KMS-11 (cell line): Measurements from ENCODE around the gene LHX5.
A peak's percentile ranks its signal among the peaks of the same experiment; 100 is the strongest.

ENCODE experiments used
- H2AFZ ChIP-seq: fragments of 200-600 bp; sonication (generic); 2 replicates; pipeline ENCODE4 v1.6.1; 2016; ENCODE audit warnings: antibody characterized with exemption, mixed run types, low read depth
- H3K27ac ChIP-seq: fragments of 200-600 bp; sonication (generic); 2 replicates; pipeline ENCODE4 v1.6.1; 2016; ENCODE audit warnings: mild to moderate bottlenecking, mixed run types
- H3K27me3 ChIP-seq: fragments of 200-600 bp; sonication (generic); 2 replicates; pipeline ENCODE4 v1.6.1; 2017; ENCODE audit warnings: mild to moderate bottlenecking, low read depth, mixed run types, moderate library complexity; ENCODE audit not compliant: insufficient read depth
- H3K36me3 ChIP-seq: fragments of 200-600 bp; sonication (generic); 2 replicates; pipeline ENCODE4 v1.6.1; 2017; ENCODE audit warnings: mild to moderate bottlenecking, mixed run types; ENCODE audit not compliant: insufficient read depth
- H3K4me1 ChIP-seq: fragments of 200-600 bp; sonication (generic); 2 replicates; pipeline ENCODE4 v1.6.1; 2016; ENCODE audit warnings: mild to moderate bottlenecking, low read depth, mixed run types; ENCODE audit not compliant: poor library complexity, severe bottlenecking
- H3K4me2 ChIP-seq: fragments of 200-600 bp; sonication (generic); 2 replicates; pipeline ENCODE4 v1.7.0; 2016; ENCODE audit warnings: mild to moderate bottlenecking, mixed run types
- H3K4me3 ChIP-seq: fragments of 200-600 bp; sonication (generic); IDR thresholded peaks from 2 replicates; pipeline ENCODE4 v1.6.1; 2017; ENCODE audit warnings: low read depth, low read length, mixed read lengths; ENCODE audit not compliant: insufficient read depth
- H3K79me2 ChIP-seq: fragments of 200-600 bp; sonication (generic); 2 replicates; pipeline ENCODE4 v1.6.1; 2016; ENCODE audit warnings: low read depth, mixed run types; ENCODE audit not compliant: insufficient read depth
- H3K9ac ChIP-seq: fragments of 200-600 bp; sonication (generic); 2 replicates; pipeline ENCODE4 v1.6.1; 2016; ENCODE audit warnings: mild to moderate bottlenecking, mixed run types
- H4K20me1 ChIP-seq: fragments of 200-600 bp; sonication (generic); 2 replicates; pipeline ENCODE4 v1.6.1; 2016; ENCODE audit warnings: mild to moderate bottlenecking, mixed run types; ENCODE audit not compliant: insufficient read depth
- TF ChIP-seq, protein P1 (sequence below): fragments of 200-600 bp; sonication (generic); conservative IDR thresholded peaks from 2 replicates; pipeline ENCODE4 v1.6.1; 2017; ENCODE audit warnings: low read depth, mild to moderate bottlenecking, antibody characterized with exemption, low read length, moderate library complexity, mixed read lengths

LHX5 gene

DNA sequence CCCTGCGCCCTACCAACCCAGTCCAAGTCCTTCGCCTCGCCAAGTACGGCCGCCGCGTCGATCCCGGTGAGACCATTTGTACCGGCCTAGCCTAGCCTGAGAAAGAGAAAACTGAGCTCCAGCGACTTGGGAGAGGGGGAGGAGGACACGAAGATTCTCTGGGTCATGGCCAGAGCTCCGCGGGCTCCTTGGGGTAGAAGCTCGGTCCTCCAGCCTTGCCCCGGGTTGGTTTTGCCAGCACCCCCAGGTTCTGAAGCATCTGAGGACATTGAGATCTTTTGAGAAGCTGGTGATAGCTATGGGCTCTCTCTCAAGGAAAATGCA, 7.3 kb downstream of the LHX5 start:
- Histone ChIP-seq H3K4me1 (no peaks in the 10 kb centered on the region), H3K27ac (no peak overlapping the region), H3K27me3 (peaks cover 36% of the 10 kb centered on the region), H2AFZ (no peak overlapping the region), H4K20me1 (no peaks in the 10 kb centered on the region), H3K36me3 (no peaks in the 10 kb centered on the region), H3K9ac (no peak overlapping the region), H3K4me2 (no peak overlapping the region), H3K79me2 (no peaks in the 10 kb centered on the region), H3K4me3 (no peak overlapping the region)
- TF ChIP-seq, protein P1, sequence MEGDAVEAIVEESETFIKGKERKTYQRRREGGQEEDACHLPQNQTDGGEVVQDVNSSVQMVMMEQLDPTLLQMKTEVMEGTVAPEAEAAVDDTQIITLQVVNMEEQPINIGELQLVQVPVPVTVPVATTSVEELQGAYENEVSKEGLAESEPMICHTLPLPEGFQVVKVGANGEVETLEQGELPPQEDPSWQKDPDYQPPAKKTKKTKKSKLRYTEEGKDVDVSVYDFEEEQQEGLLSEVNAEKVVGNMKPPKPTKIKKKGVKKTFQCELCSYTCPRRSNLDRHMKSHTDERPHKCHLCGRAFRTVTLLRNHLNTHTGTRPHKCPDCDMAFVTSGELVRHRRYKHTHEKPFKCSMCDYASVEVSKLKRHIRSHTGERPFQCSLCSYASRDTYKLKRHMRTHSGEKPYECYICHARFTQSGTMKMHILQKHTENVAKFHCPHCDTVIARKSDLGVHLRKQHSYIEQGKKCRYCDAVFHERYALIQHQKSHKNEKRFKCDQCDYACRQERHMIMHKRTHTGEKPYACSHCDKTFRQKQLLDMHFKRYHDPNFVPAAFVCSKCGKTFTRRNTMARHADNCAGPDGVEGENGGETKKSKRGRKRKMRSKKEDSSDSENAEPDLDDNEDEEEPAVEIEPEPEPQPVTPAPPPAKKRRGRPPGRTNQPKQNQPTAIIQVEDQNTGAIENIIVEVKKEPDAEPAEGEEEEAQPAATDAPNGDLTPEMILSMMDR: no peak

DNA sequence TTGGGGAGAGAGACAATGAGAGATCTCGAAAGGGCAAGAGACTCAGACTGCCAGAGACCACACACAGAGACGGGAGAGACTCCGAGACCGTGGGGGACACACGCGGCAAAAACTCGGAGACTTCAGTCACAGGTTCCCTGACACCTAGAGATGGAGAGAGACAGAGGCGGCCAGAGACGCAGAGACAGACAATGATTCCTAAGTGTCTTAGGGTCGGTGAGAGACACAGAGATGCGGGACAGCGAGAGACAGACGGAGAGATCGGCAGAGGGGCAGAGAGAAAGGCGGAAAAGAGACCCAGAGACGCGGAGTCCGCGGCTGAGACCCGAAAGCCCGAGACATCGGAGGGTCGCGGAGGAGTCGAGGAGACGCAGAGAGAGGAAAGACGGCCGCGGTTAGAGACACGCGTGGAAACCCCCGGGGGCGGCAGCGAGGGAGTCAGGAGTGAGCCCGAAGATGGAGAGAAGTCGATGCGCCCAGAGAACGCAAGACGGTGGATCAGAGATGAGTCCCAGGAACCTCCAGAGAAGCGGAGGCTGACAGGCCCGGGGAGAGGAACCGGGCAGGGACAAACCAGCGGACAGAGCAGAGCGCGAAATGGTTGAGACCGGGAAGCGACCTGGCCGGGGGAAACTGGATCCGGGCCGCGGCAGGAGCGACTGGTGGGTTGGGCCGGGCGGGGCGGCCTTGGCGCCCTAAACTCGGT, 7.8 kb downstream of the LHX5 start:
- Histone ChIP-seq H3K4me3 (no peak overlapping the region), H3K9ac (no peak overlapping the region), H3K4me2 (no peak overlapping the region), H3K4me1 (no peaks in the 10 kb centered on the region), H3K27ac (no peak overlapping the region), H2AFZ (no peak overlapping the region), H3K36me3 (no peaks in the 10 kb centered on the region), H3K27me3 (peaks cover 35% of the 10 kb centered on the region), H4K20me1 (no peaks in the 10 kb centered on the region), H3K79me2 (no peaks in the 10 kb centered on the region)
- TF ChIP-seq, protein P1: no peak

DNA sequence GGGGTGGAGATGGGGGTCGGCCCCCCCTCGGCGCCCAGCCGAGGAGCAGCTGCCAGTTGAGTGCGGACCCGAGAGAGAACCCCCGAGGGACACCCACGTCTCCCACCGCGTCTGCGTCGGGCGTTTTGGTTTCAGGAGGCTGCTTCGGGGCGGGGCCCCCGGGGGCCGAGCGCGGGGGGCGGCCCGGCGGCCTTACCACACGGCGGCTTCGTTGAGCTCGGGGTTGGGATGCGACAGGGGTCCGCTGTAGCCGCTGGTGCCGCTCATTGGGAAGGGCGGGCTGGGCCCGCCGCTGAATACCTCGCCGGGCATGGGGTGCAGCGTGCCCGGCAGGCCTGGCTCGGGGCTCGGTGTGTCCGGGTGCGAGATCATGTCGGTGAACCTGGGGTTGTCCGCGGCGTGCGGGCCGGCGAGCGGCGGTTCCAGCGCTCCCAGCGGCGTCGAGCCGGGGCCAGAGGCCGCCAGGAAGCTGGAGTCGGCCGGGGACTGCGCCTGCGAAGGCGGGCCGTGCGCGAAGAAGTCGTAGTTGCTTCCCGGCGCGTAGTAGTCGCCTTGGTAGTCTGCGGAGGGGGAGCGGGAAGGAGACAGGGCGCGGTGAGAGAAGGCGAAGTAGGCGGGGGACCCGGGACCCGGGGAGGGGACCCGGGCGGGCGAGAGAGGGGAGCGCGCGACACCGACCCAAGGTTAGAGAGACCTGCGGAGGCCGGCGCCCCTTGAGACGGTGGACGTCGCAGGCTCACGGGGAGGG, 8.5 kb downstream of the LHX5 start:
- H3K27me3 ChIP-seq: peaks cover 28% of the 10 kb centered on the region
- H3K4me2 ChIP-seq: no peak overlapping the region
- H3K27ac ChIP-seq: no peak overlapping the region
- TF ChIP-seq, protein P1: no peak
- H2AFZ ChIP-seq: no peak overlapping the region
- H4K20me1 ChIP-seq: no peaks in the 10 kb centered on the region
- no peaks in the 10 kb centered on the region for H3K36me3 ChIP-seq
- H3K79me2 ChIP-seq: no peaks in the 10 kb centered on the region
- no peak overlapping the region for H3K9ac ChIP-seq
- no peaks in the 10 kb centered on the region for H3K4me1 ChIP-seq
- no peak overlapping the region for H3K4me3 ChIP-seq

DNA sequence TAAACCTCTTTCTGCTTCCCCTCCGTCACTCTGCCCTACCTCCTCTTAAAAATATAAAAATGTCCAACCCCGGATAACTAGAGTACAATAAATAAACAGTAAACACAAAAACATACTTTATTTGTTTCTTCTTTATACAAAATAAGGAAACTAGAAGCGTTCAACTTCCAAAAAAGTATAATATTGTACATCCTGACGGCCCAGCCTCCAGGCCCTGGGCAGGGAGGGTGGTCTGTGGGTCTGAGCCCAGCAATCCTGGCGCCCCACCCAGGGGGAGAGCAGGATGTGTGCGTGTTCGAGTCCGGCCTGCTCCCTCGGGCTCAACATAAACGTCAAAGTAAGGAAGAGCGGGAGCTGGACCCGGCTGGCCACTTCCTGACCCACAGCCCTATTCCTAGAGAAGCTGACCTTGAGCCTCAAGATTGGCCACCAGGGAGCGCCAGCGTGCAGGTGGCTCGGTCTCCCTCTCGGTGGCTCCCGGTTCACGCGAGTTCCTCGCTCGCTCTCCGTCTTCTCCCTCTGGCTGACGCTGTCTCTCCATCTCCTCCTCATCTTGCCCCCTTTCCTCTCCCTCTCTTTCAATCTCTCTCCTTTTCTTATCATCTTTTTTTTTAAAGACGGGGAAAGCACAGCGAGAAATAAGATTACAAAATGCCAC, 9.4 kb downstream of the LHX5 start:
- Histone ChIP-seq H3K9ac (no peak overlapping the region), H3K36me3 (no peaks in the 10 kb centered on the region), H3K4me3 (no peak overlapping the region), H4K20me1 (no peaks in the 10 kb centered on the region), H3K27me3 (peaks cover 20% of the 10 kb centered on the region), H3K4me2 (peak overlapping the region; percentile 40), H3K79me2 (no peaks in the 10 kb centered on the region), H2AFZ (peak overlapping the region; percentile 30; the same call in 1 of the 2 replicates), H3K4me1 (no peaks in the 10 kb centered on the region), H3K27ac (no peak overlapping the region)
- TF ChIP-seq, protein P1: peak; percentile 65
